ENCODE results near the gene CABLES1. TPM values are rescaled to one million over a fixed set of nuclear protein-coding genes. Genes with fewer than 3 reads are reported as not detected.

Gene CABLES1
- total RNA-seq (2021; fragmentation: NEBNext Ultra II Directional; extraction: Animal tissue kit (Norgen Biotek cat#: 25700)): 26.4 and 28.0 TPM in 2 replicates
- 8.3 and 9.2 TPM in 2 replicates for polyA plus RNA-seq (2011; rRNA removed)
- 9.1 TPM for polyA plus RNA-seq (2011; cell fraction: cytosol; rRNA removed)
- polyA plus RNA-seq (2011; cell fraction: nucleus; rRNA removed): 17.4 TPM
- 15.3 to 18.2 TPM (median 16.6 TPM) in 4 replicates for polyA plus RNA-seq (2012, experiment 1 of 2)
- polyA plus RNA-seq (2012, experiment 2 of 2): 11.8 TPM
- 11.0 TPM for polyA plus RNA-seq (2013, experiment 1 of 2)
- polyA plus RNA-seq (2013, experiment 2 of 2): 9.9 TPM
- 13.6 and 21.1 TPM in 2 replicates for polyA minus RNA-seq (2011; rRNA and poly(A)+ RNA removed)
- 15.0 TPM for polyA minus RNA-seq (2011; cell fraction: cytosol; rRNA and poly(A)+ RNA removed)
- 27.9 TPM for polyA minus RNA-seq (2011; cell fraction: nucleus; rRNA and poly(A)+ RNA removed)
- long read RNA-seq, experiment 1, full-length matches to known transcripts: 6 of 25 reads
- long read RNA-seq, experiment 1, partial matches to known transcripts: 5 of 25 reads
- long read RNA-seq, experiment 1, other reads (novel, unspliced or antisense): 14 of 25 reads
- long read RNA-seq, experiment 2, partial matches to known transcripts: 0 of 2 reads
- long read RNA-seq, experiment 2, other reads (novel, unspliced or antisense): 2 of 2 reads

GRCh38 chr18:23134780-23135549, at the start of gene CABLES1:
CABLES1 (plus strand) TSS chr18:23135485; CDS start chr18:23135763, 278 bp downstream.
- no peak within 1 kb of the TSS for H3K14ac ChIP-seq (ENCODE audit: insufficient read length)
- H3K56ac ChIP-seq (replicated peaks; ENCODE audit: insufficient read length, low read depth, low read length): peak within 1 kb of the TSS; percentile 42
- peak within 1 kb of the TSS; percentile 96 for H3K18ac ChIP-seq (ENCODE audit: extremely low read depth, low read length)
- peaks cover 18 to 38% of the 10 kb centered on the region in 2 experiments for H3K79me2 ChIP-seq (ENCODE audit: control insufficient read depth in 1 of 2, insufficient read depth in 2 of 2, low read length in 2 of 2)
- ChIA-PET POLR2A (ENCODE audit: partially characterized antibody) (interaction anchor here (0.8 to 5.6 kb wide), 19 partner anchors 9 to 266 kb away, joined by 3 to 46 read pairs (median 6); no protein-coding TSS in a partner anchor), CTCF (ENCODE audit: partially characterized antibody) (interaction anchor here (0.6 to 3.2 kb wide), 2 partner anchors 72 to 390 kb away, joined by 3 to 9 read pairs; no protein-coding TSS in a partner anchor)
- H4K8ac ChIP-seq (ENCODE audit: extremely low read depth, insufficient read depth, low read length): peak within 1 kb of the TSS; percentile 77
- H2BK20ac ChIP-seq (ENCODE audit: low read length): peak within 1 kb of the TSS; percentile 40; the same call in 1 of the 2 replicates
- H3K27me3 ChIP-seq (replicated peaks in 1 of 4; ENCODE audit: control insufficient read depth in 3 of 4, extremely low read depth in 1 of 4, insufficient read depth in 3 of 4, low read length in 3 of 4): peaks cover 0 to 8% (median 2%) of the 10 kb centered on the region in 4 experiments; a peak in 3 of 7 replicates
- H2AFZ ChIP-seq (ENCODE audit: low read length): no peak within 1 kb of the TSS
- H3K36me3 ChIP-seq (ENCODE audit: control insufficient read depth in 2 of 4, insufficient read depth in 4 of 4, low read length in 3 of 4): peaks cover 0 to 4% (median 0%) of the 10 kb centered on the region in 4 experiments; a peak in 1 of 8 replicates
- peak within 1 kb of the TSS; percentile 89 for H4K91ac ChIP-seq (replicated peaks; ENCODE audit: insufficient read length, low read length)
- H3K4me1 ChIP-seq (replicated peaks in 1 of 4; ENCODE audit: control insufficient read depth in 3 of 4, insufficient read depth in 4 of 4, low read length in 3 of 4): peaks cover 9 to 26% (median 15%) of the 10 kb centered on the region in 4 experiments; a peak in 6 of 7 replicates
- H4K5ac ChIP-seq (ENCODE audit: insufficient read length, low read depth, low read length): peak within 1 kb of the TSS; percentile 25
- H3K23ac ChIP-seq (ENCODE audit: insufficient read length): no peak within 1 kb of the TSS
- H3K4me3 ChIP-seq (ENCODE audit: extremely low read depth in 1 of 4, insufficient read depth in 2 of 4, low read depth in 3 of 4, low read length in 4 of 4): peak within 1 kb of the TSS; percentile 69 to 84 (median 74)
- WGBS, 2 experiments (ENCODE audit: extremely low coverage in 1 of 2, insufficient coverage in 1 of 2, insufficient read length in 1 of 2, insufficient replicate concordance in 2 of 2, low coverage in 1 of 2, low lambda C conversion rate in 2 of 2, missing lambda C conversion rate in 1 of 2): 2% methylated on average over 49 of the region's 67 CpGs; no CpG with 5 or more reads in 1 of the 2 experiments
- H3K4me2 ChIP-seq (ENCODE audit: insufficient read depth in 1 of 2, low read depth in 2 of 2, low read length in 2 of 2): peak within 1 kb of the TSS; percentile 94 to 97
- H3K79me1 ChIP-seq (ENCODE audit: low read depth, low read length): peaks cover 12% of the 10 kb centered on the region; the same call in 1 of the 2 replicates
- H2BK5ac ChIP-seq (ENCODE audit: low read depth, low read length): peak within 1 kb of the TSS; percentile 60; the same call in 1 of the 2 replicates
- H2BK12ac ChIP-seq (ENCODE audit: low read depth, low read length): peak within 1 kb of the TSS; percentile 44; the same call in 1 of the 2 replicates
- H3K27ac ChIP-seq (ENCODE audit: low read depth, low read length): peak within 1 kb of the TSS; percentile 22; the same call in 1 of the 2 replicates
- no peak for FAIRE-seq
- peaks cover 25% of the 10 kb centered on the region for H3K23me2 ChIP-seq (ENCODE audit: low read depth, low read length)
- DNase-seq (ENCODE audit: low read depth in 1 of 2, low spot score in 2 of 2): peak in 1 of 2 experiments; percentile 77
- peak within 1 kb of the TSS; percentile 62 to 97 (median 80) for H3K9ac ChIP-seq (replicated peaks in 1 of 4; ENCODE audit: extremely low read depth in 1 of 4, low read depth in 3 of 4, low read length in 3 of 4)
- H2BK120ac ChIP-seq (replicated peaks; ENCODE audit: low read depth, low read length): no peak within 1 kb of the TSS
- H2AK5ac ChIP-seq (ENCODE audit: low read depth, low read length): 0 out of 2 replicates have a peak within 1 kb of the TSS, but pooled peaks have one; percentile 42
- peaks cover 7 to 8% of the 10 kb centered on the region in 2 experiments for H4K20me1 ChIP-seq (replicated peaks in 1 of 2; ENCODE audit: control insufficient read depth in 1 of 2, insufficient read depth in 2 of 2, low read length in 2 of 2)
- no peaks in the 10 kb centered on the region for H3K9me3 ChIP-seq (ENCODE audit: insufficient read depth in 2 of 2, low read depth in 1 of 2, low read length in 1 of 2)
- H2BK15ac ChIP-seq (ENCODE audit: low read length): peak within 1 kb of the TSS; percentile 92
- peak within 1 kb of the TSS; percentile 12 for H3K4ac ChIP-seq (replicated peaks; ENCODE audit: insufficient read length, low read depth, low read length)
- TF ChIP-seq MAFK (IDR thresholded peaks at IDR 0.05; ENCODE audit: low read depth, low read length): no peak
- no peak for TF ChIP-seq JUN (IDR thresholded peaks at IDR 0.05; ENCODE audit: low read depth, low read length)
- peak; percentile 45; the same call in 1 of the 2 replicates for TF ChIP-seq POLR2AphosphoS5 (IDR thresholded peaks at IDR 0.05; ENCODE audit: low read depth, low read length)
- TF ChIP-seq EP300 (IDR thresholded peaks at IDR 0.05; ENCODE audit: borderline replicate concordance in 1 of 2, low read depth in 2 of 2, low read length in 2 of 2): no peak
- no peak for TF ChIP-seq CBX8 (IDR thresholded peaks at IDR 0.05; ENCODE audit: borderline replicate concordance, low read depth, low read length)
- no peak for TF ChIP-seq SIX5 (IDR thresholded peaks at IDR 0.05; ENCODE audit: low read depth, low read length)
- TF ChIP-seq KDM4A (IDR thresholded peaks at IDR 0.05; ENCODE audit: low read depth, low read length, severe bottlenecking): peak; percentile 75
- no peak for TF ChIP-seq RXRA (IDR thresholded peaks at IDR 0.05; ENCODE audit: insufficient read depth, low read depth, low read length)
